ENCODE results near the gene MEG3. TPM values are rescaled to one million over a fixed set of nuclear protein-coding genes. Genes with fewer than 3 reads are reported as not detected.
A peak's percentile ranks its signal among the peaks of the same experiment; 100 is the strongest.

The MEG3 gene
- total RNA-seq, 2 donors from 2014 or later = 10.3 to 11.0 TPM

GRCh38 chr14:100898935-100899883 is 73.3 kb downstream of the MEG3 start:
- Histone ChIP-seq H3K4me1 (peaks cover 4% of the 10 kb centered on the region), H3K4me3 (no peak overlapping the region), H3K27ac (no peak overlapping the region), H3K9me3 (no peaks in the 10 kb centered on the region), H3K27me3 (peaks cover 10% of the 10 kb centered on the region), H3K9ac (ENCODE audit: low read depth in 2 of 2, low read length in 2 of 2) (no peak overlapping the region), H3K36me3 (no peaks in the 10 kb centered on the region)
- DNase-seq = peak; percentile 25
- no peak for TF ChIP-seq CTCF (IDR thresholded peaks at IDR 0.05)
- intact Hi-C loops (cut with DNase I) = no loop called here

- H3K9ac ChIP-seq (ENCODE audit: low read depth in 2 of 2, low read length in 2 of 2) = no peak overlapping the region
- H3K27ac ChIP-seq = no peak overlapping the region
Measured at GRCh38 chr14:100899884-100900771, 74.2 kb downstream of the MEG3 start.

GRCh38 chr14:100900837-100901390 is 75.0 kb downstream of the MEG3 start:
- Histone ChIP-seq H3K27ac (no peak overlapping the region), H3K9me3 (no peaks in the 10 kb centered on the region), H3K27me3 (peaks cover 10% of the 10 kb centered on the region), H3K4me3 (no peak overlapping the region), H3K36me3 (no peaks in the 10 kb centered on the region), H3K4me1 (peaks cover 4% of the 10 kb centered on the region), H3K9ac (ENCODE audit: low read depth in 2 of 2, low read length in 2 of 2) (no peak overlapping the region)
- DNase-seq = peak; percentile 64
- TF ChIP-seq CTCF (IDR thresholded peaks at IDR 0.05) = no peak
- intact Hi-C loops (cut with DNase I) = loop anchor here (5.0 kb wide), 1 partner anchor 49 kb away; no protein-coding TSS in a partner anchor

More at GRCh38 chr14:100899884-100900771, 74.2 kb downstream of the MEG3 start:
- DNase-seq = peak; percentile 38
- H3K4me1 ChIP-seq = peaks cover 4% of the 10 kb centered on the region
- no peaks in the 10 kb centered on the region for H3K36me3 ChIP-seq
- TF ChIP-seq CTCF (IDR thresholded peaks at IDR 0.05) = no peak
- intact Hi-C loops (cut with DNase I) = loop anchor here (5.0 kb wide), 1 partner anchor 48 kb away; no protein-coding TSS in a partner anchor
- no peak overlapping the region for H3K4me3 ChIP-seq
- H3K9me3 ChIP-seq = no peaks in the 10 kb centered on the region
- peaks cover 10% of the 10 kb centered on the region for H3K27me3 ChIP-seq

GRCh38 chr14:100901391-100902183 is 75.7 kb downstream of the MEG3 start:
- peaks cover 10% of the 10 kb centered on the region for H3K27me3 ChIP-seq

More at GRCh38 chr14:100901391-100902183, 75.7 kb downstream of the MEG3 start:
- H3K9ac ChIP-seq (ENCODE audit: low read depth in 2 of 2, low read length in 2 of 2) = no peak overlapping the region
- intact Hi-C loops (cut with DNase I) = loop anchor here (5.0 kb wide), 1 partner anchor 49 kb away; no protein-coding TSS in a partner anchor
- no peaks in the 10 kb centered on the region for H3K9me3 ChIP-seq
- TF ChIP-seq CTCF (IDR thresholded peaks at IDR 0.05) = no peak
- no peak overlapping the region for H3K27ac ChIP-seq
- H3K4me3 ChIP-seq = no peak overlapping the region
- H3K36me3 ChIP-seq = no peaks in the 10 kb centered on the region
- peaks cover 4% of the 10 kb centered on the region for H3K4me1 ChIP-seq
- DNase-seq = peak; percentile 12
